Skeletal muscle satellite cell (primary cell): ENCODE measurements around the gene EDRF1. TPM values are rescaled to one million over a fixed set of nuclear protein-coding genes. Genes with fewer than 3 reads are reported as not detected.

Experiments
- H3K27me3 ChIP-seq: 2 replicates; pipeline ENCODE4 v1.7.0; 2013; ENCODE audit warnings: low read length; ENCODE audit not compliant: control insufficient read depth, insufficient read depth
- H3K36me3 ChIP-seq: 2 replicates; pipeline ENCODE4 v1.7.0; 2013; ENCODE audit warnings: mild to moderate bottlenecking, control low read depth, low read length; ENCODE audit not compliant: insufficient read depth
- H3K4me1 ChIP-seq: 2 replicates; pipeline ENCODE4 v1.7.0; 2013; ENCODE audit warnings: low read length; ENCODE audit not compliant: control insufficient read depth, insufficient read depth
- H3K4me2 ChIP-seq: 2 replicates; pipeline ENCODE4 v1.7.0; 2013; ENCODE audit warnings: mild to moderate bottlenecking, low read length
- H3K4me3 ChIP-seq: 2 replicates; pipeline ENCODE4 v1.7.0; 2013; ENCODE audit warnings: low read length
- H3K9ac ChIP-seq: 2 replicates; pipeline ENCODE4 v1.7.0; 2013; ENCODE audit warnings: mild to moderate bottlenecking, low read depth, low read length, moderate library complexity
- H3K9me3 ChIP-seq: replicated peaks from 2 replicates; pipeline ENCODE4 v1.7.0; 2013; ENCODE audit warnings: mild to moderate bottlenecking, control low read depth, low read length
- total RNA-seq: library from RNA; depleted of rRNA; stranded (reverse); fragments of >200 nt; gene quantifications from 2 replicates; pipeline ENCODE4 v1.2.3, GENCODE V29; 2012; rRNA removed

The EDRF1 gene, protein sequence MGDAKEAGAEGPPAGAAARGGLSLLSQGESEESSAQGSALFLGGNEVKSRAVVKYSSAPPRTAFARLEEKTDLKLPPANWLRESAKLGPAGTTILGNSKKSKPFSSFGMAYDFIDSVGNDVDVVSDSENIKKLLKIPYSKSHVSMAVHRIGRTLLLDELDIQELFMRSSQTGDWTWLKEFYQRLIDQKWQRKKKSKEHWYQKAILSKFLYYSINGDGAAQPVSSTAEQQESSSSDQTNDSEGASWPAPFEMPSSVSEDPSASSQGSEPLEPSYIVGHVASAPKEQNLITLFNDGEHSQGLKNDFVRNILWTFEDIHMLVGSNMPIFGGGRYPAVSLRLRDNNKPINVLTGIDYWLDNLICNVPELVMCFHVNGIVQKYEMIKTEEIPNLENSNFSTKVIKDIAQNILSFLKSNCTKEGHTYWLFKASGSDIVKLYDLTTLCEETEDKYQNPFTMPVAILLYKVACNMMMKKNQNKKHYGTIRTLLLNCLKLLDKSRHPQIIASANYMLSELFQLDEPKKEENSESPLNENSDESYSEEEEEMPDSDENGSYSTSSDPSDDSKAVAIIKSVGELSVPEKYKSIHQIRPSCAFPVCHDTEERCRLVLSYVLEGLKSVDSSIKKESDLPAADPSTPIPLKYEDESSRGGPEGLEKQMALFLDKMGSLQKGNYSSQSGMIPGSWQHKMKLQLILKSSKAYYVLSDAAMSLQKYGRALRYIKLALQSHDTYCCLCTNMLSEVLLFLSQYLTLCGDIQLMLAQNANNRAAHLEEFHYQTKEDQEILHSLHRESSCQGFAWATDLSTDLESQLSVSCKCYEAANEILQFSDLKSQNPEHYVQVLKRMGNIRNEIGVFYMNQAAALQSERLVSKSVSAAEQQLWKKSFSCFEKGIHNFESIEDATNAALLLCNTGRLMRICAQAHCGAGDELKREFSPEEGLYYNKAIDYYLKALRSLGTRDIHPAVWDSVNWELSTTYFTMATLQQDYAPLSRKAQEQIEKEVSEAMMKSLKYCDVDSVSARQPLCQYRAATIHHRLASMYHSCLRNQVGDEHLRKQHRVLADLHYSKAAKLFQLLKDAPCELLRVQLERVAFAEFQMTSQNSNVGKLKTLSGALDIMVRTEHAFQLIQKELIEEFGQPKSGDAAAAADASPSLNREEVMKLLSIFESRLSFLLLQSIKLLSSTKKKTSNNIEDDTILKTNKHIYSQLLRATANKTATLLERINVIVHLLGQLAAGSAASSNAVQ
- 19.3 and 21.0 TPM in 2 replicates for total RNA-seq

DNA sequence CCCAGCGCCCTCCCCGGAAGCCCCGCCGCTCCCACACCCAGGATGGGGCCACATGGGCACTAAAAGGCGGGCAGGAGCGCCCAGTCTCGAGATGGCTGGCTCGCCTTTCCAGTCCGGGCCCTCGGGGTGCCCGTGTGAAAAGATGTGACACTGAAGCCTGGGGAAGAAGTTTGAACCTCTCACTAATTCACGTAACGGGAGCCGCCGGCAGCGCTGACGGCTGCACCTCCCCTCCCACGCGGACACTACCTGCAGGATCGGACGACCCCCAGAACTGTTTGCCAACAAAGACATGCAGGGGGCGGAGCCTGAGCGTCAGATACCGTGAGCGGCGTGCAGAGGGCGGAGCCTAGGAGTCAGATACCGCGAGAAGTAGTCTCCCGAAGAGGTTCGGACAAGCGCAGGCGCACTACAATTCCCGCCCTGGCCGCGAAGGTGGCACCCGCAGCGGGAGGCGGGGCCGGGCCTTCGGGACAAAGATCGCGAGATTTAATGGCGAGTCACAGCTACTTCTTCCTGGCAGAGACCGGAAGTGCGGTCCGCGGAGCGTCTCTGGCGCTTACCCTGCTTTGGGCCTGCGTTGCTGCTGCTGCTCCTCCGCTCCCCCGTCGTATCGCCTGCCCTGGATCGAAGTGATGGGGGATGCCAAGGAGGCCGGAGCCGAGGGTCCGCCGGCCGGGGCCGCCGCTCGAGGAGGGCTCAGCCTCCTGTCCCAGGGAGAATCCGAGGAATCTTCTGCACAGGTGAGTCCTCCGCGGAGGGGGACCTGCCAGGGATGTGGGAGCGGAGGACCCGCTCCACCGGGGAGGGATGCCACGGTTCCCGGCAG lies at the start of gene EDRF1:
Gene EDRF1, plus strand, starts transcription at position 537 of the 829 bp plus-strand sequence. Its CDS starts 99 bp downstream, at position 636.
- no peaks in the 10 kb centered on the region for H3K9me3 ChIP-seq
- H3K9ac ChIP-seq: peak within 1 kb of the TSS; percentile 97
- peak within 1 kb of the TSS; percentile 84 for H3K4me3 ChIP-seq
- no peaks in the 10 kb centered on the region for H3K27me3 ChIP-seq
- H3K4me1 ChIP-seq: peaks cover 14% of the 10 kb centered on the region
- peaks cover 35% of the 10 kb centered on the region for H3K36me3 ChIP-seq
- peak within 1 kb of the TSS; percentile 89 for H3K4me2 ChIP-seq

GRCh38 chr10:125672884-125673283 lies 46.6 kb upstream of the EDRF1 start:
- Histone ChIP-seq H3K4me2 (no peak overlapping the region), H3K9me3 (no peaks in the 10 kb centered on the region), H3K4me1 (no peaks in the 10 kb centered on the region), H3K27me3 (peaks cover 3% of the 10 kb centered on the region), H3K4me3 (no peak overlapping the region), H3K9ac (no peak overlapping the region), H3K36me3 (no peaks in the 10 kb centered on the region)

GRCh38 chr10:125679436-125679835 lies 40.1 kb upstream of the EDRF1 start:
- no peak overlapping the region for H3K4me2 ChIP-seq
- H3K36me3 ChIP-seq: no peaks in the 10 kb centered on the region
- no peaks in the 10 kb centered on the region for H3K27me3 ChIP-seq
- H3K4me1 ChIP-seq: no peaks in the 10 kb centered on the region
- H3K4me3 ChIP-seq: no peak overlapping the region
- H3K9ac ChIP-seq: no peak overlapping the region
- no peaks in the 10 kb centered on the region for H3K9me3 ChIP-seq

- H3K4me3 ChIP-seq: no peak within 1 kb of the TSS
- no peaks in the 10 kb centered on the region for H3K4me1 ChIP-seq
- no peaks in the 10 kb centered on the region for H3K27me3 ChIP-seq
- H3K4me2 ChIP-seq: no peak within 1 kb of the TSS
- no peaks in the 10 kb centered on the region for H3K36me3 ChIP-seq
- no peak within 1 kb of the TSS for H3K9ac ChIP-seq
- no peaks in the 10 kb centered on the region for H3K9me3 ChIP-seq
These were observed 36.4 kb upstream of the EDRF1 start, which contains the start of gene TEX36 for GRCh38 chr10:125683063-125683462. Gene TEX36 (minus strand): TSS chr10:125683163. CDS start chr10:125682989, 174 bp downstream.

GRCh38 chr10:125683821-125684220 lies 35.7 kb upstream of the EDRF1 start:
- Histone ChIP-seq H3K4me2 (no peak overlapping the region), H3K9me3 (no peaks in the 10 kb centered on the region), H3K36me3 (no peaks in the 10 kb centered on the region), H3K4me3 (no peak overlapping the region), H3K27me3 (no peaks in the 10 kb centered on the region), H3K4me1 (no peaks in the 10 kb centered on the region), H3K9ac (no peak overlapping the region)

DNA sequence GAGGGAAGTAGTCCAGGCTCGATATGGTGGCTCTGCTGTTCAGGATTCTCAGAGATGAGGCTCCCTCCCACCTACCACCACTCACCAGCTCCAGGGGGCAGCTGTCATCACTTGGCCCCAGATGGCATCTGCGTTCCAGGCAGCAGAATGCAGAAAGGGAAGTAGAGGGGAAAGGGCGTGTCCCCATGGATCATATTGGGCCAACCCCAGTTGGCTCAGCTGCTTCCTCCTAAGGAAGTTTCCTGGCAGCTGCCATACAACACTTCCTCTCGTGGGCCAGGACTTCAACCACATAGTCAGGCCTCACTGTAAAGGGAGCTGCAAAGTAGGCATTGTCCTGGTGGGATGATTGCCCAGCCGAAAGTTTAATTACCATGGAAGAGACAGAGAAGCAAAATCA lies 34.9 kb upstream of the EDRF1 start:
- Histone ChIP-seq H3K4me2 (no peak overlapping the region), H3K4me1 (no peaks in the 10 kb centered on the region), H3K4me3 (no peak overlapping the region), H3K36me3 (no peaks in the 10 kb centered on the region), H3K9me3 (no peaks in the 10 kb centered on the region), H3K9ac (no peak overlapping the region), H3K27me3 (no peaks in the 10 kb centered on the region)

DNA sequence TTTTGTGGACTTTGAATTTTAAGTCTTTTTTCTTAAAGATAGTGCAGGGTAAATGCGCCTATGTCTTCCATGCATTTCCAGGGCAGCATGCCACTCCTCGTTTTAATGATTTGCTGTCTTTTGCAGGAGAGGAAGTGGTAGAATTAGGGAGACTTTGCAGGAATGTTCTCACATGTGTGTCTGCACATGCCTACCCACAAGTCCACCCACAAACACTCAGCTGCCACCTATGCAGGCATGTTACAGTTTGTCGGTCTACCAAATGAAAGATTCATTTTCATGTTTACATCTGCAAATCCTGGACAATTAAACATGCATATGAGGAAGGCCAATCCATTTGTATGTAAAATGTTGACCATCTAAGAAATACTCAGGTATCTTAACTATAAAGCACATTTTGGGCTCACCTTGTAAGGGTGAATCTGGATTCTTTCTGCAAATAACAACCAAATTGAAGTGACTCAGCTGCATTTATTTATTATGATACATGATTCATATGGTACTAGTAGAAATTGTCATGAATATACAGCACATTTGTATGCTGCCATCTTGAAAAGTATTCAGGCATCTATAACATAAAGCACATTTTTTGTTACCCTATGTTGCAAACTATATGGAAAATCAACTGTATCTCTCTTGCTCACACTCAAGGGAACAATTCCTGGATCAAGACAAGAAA lies 31.9 kb upstream of the EDRF1 start:
- no peaks in the 10 kb centered on the region for H3K9me3 ChIP-seq
- no peak overlapping the region for H3K4me2 ChIP-seq
- peaks cover 3% of the 10 kb centered on the region for H3K27me3 ChIP-seq
- H3K4me3 ChIP-seq: no peak overlapping the region
- peaks cover 5% of the 10 kb centered on the region for H3K4me1 ChIP-seq
- no peak overlapping the region for H3K9ac ChIP-seq
- no peaks in the 10 kb centered on the region for H3K36me3 ChIP-seq

- H3K27me3 ChIP-seq: peaks cover 3% of the 10 kb centered on the region
- no peaks in the 10 kb centered on the region for H3K36me3 ChIP-seq
- H3K4me3 ChIP-seq: no peak overlapping the region
- no peaks in the 10 kb centered on the region for H3K9me3 ChIP-seq
- H3K9ac ChIP-seq: no peak overlapping the region
- peaks cover 5% of the 10 kb centered on the region for H3K4me1 ChIP-seq
- no peak overlapping the region for H3K4me2 ChIP-seq
These were observed 29.4 kb upstream of the EDRF1 start for GRCh38 chr10:125689955-125690569.

DNA sequence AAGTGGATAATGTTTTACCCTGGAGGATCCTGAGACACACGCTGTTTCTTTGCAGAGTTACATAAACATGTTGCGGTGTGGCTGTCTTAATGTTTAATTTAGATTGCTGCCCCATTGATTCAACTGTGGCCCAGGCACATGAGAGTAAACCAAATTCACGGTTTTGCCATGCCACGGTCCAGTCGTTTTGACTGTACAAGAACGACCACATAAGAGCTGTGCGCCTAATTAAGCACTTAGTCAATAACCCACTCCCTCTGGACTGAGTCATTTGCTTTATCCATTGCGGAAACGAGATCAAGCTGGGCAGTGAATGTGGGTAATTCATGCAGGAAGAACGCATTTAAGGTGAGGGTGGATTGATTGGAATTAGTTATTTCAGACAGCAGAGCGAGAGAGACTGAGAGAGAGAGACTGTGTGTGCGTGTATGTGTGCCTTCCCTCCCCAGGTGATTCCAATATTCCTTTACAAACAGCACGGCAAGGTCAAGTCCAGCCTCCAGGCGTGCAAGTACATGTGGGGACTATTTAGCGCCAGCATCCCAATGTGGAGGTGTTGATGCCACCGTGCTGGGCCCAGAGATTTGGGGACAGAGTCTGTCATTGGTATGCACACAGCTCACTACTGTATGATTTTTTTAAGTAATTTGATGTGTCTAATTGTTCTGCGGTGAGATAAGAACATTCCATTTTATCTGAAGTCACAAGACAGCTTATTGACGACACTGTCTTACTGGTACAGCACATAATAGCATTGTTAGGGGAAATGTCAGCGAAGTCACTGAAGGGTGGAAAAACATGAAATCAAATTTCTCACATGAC lies 28.1 kb upstream of the EDRF1 start:
- Histone ChIP-seq H3K4me3 (no peak overlapping the region), H3K4me2 (no peak overlapping the region), H3K36me3 (no peaks in the 10 kb centered on the region), H3K4me1 (peaks cover 5% of the 10 kb centered on the region), H3K9me3 (no peaks in the 10 kb centered on the region), H3K27me3 (peaks cover 3% of the 10 kb centered on the region), H3K9ac (no peak overlapping the region)
